CD4-positive, alpha-beta memory T cell (primary cell): Measurements from ENCODE around the gene UNC119. TPM values are rescaled to one million over a fixed set of nuclear protein-coding genes. Genes with fewer than 3 reads are reported as not detected.
A peak's percentile ranks its signal among the peaks of the same experiment; 100 is the strongest.

Experiments used
- CTCF ChIA-PET: fragments of 350-600 bp; sonication (Branson Sonifier 250); formaldehyde crosslinking; loops from one replicate; lab custom pipeline; 2021; ENCODE audit warnings: inconsistent platforms; ENCODE audit not compliant: partially characterized antibody; lab: Charles Lee
- POLR2A ChIA-PET: fragments of 350-600 bp; sonication (Branson Sonifier 250); formaldehyde crosslinking; loops from one replicate; lab custom pipeline; 2021; ENCODE audit not compliant: partially characterized antibody; lab: Charles Lee
- DNase-seq, 5 donors: peaks; one replicate each; pipeline versions ENCODE4 v3.0.0 to v3.0.0-alpha.2; 2020 to 2022; ENCODE audit warnings: mixed read lengths in 1 of 5
- H3K27ac ChIP-seq: one replicate; pipeline ENCODE4 v1.7.0; 2013; ENCODE audit warnings: low read depth, low read length
- H3K27me3 ChIP-seq: 2 replicates; pipeline ENCODE4 v1.7.0; 2013; ENCODE audit warnings: mild to moderate bottlenecking, low read length, moderate library complexity; ENCODE audit not compliant: insufficient read depth
- H3K36me3 ChIP-seq: 2 replicates; pipeline ENCODE4 v1.7.0; 2013; ENCODE audit warnings: mild to moderate bottlenecking, low read length, moderate library complexity; ENCODE audit not compliant: insufficient read depth
- H3K4me1 ChIP-seq: 2 replicates; pipeline ENCODE4 v1.7.0; 2013; ENCODE audit warnings: mild to moderate bottlenecking, low read length, moderate library complexity; ENCODE audit not compliant: insufficient read depth
- H3K4me3 ChIP-seq, 2 donors: one replicate each; pipeline ENCODE4 v1.7.0; 2013; ENCODE audit warnings: low read length in 2 of 2, mild to moderate bottlenecking in 1 of 2
- H3K9me3 ChIP-seq, 2 donors: one replicate each; pipeline ENCODE4 v1.7.0; 2013; ENCODE audit warnings: low read length in 2 of 2, control low read depth in 1 of 2; ENCODE audit not compliant: control insufficient read depth in 1 of 2
- H3K27ac Mint-ChIP-seq, 7 donors: one replicate each; pipeline ENCODE4 v1.8.0; 2020 to 2021; ENCODE audit warnings: mixed read lengths in 7 of 7, mild to moderate bottlenecking in 6 of 7, inconsistent platforms in 3 of 7, moderate library complexity in 3 of 7
- H3K27me3 Mint-ChIP-seq, 2 donors: one replicate each; pipeline ENCODE4 v1.8.0; 2020 to 2021; ENCODE audit warnings: mixed read lengths in 2 of 2
- H3K36me3 Mint-ChIP-seq, 2 donors: one replicate each; pipeline ENCODE4 v1.8.0; 2020 to 2021; ENCODE audit warnings: mixed read lengths in 2 of 2, inconsistent platforms in 1 of 2, mild to moderate bottlenecking in 1 of 2
- H3K4me1 Mint-ChIP-seq, 4 donors: one replicate each; pipeline ENCODE4 v1.8.0; 2020 to 2021; ENCODE audit warnings: mixed read lengths in 4 of 4, mild to moderate bottlenecking in 1 of 4
- H3K4me3 Mint-ChIP-seq, 8 donors: one replicate each; pipeline ENCODE4 v1.8.0; 2020 to 2021; ENCODE audit warnings: mixed read lengths in 8 of 8, mild to moderate bottlenecking in 7 of 8, moderate library complexity in 6 of 8, inconsistent platforms in 3 of 8
- H3K9me3 Mint-ChIP-seq, 8 donors: one replicate each; pipeline ENCODE4 v1.8.0; 2020 to 2021; ENCODE audit warnings: mixed read lengths in 8 of 8, mild to moderate bottlenecking in 5 of 8, inconsistent platforms in 3 of 8, moderate library complexity in 1 of 8
- intact Hi-C: fragments of 100-400 bp; cut with micrococcal nuclease; formaldehyde crosslinking; loops from one replicate; pipeline ENCODE4 v1.15.1; 2023
- polyA plus RNA-seq, 2 donors: library from polyadenylated mRNA; unstranded; fragments of 300-500 nt; fragmentation: Illumina TruSeq; gene quantifications; one replicate each; pipeline ENCODE4 v1.2.3, GENCODE V29; 2021
- total RNA-seq, 2 experiments: library from RNA; stranded (reverse); gene quantifications; one replicate each; pipeline ENCODE4 v1.2.3, GENCODE V29; 2021

UNC119 gene
- total RNA-seq: 10 to 100 TPM; 38.8 to 39.6 TPM
- 10 to 100 TPM; 31.8 to 44.0 TPM for polyA plus RNA-seq

DNA sequence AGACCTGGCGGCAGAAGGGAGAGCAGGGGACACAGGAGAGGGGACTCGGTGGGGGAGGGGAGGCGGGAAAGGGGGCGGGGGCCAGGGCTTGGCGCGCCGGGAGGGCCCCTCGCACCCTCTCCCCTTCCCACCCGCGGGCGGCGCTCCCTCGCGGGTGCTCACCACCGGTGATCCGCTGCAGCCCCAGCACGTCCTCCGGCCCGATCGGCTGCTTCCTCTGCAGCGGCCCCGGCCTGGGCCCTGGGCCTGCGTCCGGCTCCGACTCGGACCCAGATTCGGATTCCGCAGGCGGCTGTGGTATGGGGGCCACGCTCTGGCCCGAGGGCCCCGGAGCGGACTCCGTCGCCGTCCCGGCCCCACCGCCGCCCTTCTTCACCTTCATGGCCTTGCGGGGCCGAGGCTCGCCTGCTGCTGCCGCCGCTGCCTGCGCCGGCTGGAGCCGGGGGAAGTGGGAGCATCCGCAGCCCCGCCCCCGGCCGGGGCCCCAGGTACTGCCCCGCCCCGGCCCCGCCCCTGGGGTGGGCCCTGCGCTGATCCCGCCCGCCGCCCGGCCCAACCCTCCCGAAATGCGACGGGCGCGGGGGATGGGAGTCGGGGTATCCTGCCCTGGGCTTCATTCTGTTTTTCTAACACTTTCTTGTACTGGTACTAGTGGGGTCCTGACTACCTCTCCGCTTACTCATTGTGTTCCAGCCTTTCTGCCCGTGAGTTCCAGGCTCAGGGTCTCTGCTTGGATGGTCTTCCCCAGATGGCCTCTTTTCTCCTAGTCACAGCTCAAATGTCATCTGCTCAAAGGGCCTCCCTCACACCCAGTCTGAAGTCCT lies at the start of gene UNC119:
UNC119 (minus strand) TSS at position 449 of the 824 bp plus-strand sequence; CDS start at position 382, 67 bp downstream.
- Mint-ChIP-seq H3K36me3 (peaks cover 26 to 59% of the 10 kb centered on the region in 2 donors), H3K4me3 (peak within 1 kb of the TSS; percentile 89 to 98 (median 92)), H3K27me3 (no peaks in the 10 kb centered on the region), H3K9me3 (no peaks in the 10 kb centered on the region), H3K27ac (peak within 1 kb of the TSS; percentile 94 to 98 (median 96)), H3K4me1 (peaks cover 41 to 55% (median 48%) of the 10 kb centered on the region in 4 donors)
- Histone ChIP-seq H3K27ac (peak within 1 kb of the TSS; percentile 84), H3K4me1 (peaks cover 48% of the 10 kb centered on the region), H3K36me3 (peaks cover 38% of the 10 kb centered on the region), H3K27me3 (no peaks in the 10 kb centered on the region), H3K9me3 (no peaks in the 10 kb centered on the region), H3K4me3 (peak within 1 kb of the TSS; percentile 29 to 66)
- intact Hi-C loops: loop anchor here (1.0 kb wide), 3 partner anchors 19 to 58 kb away; partner anchors contain the start of genes PIGS and SPAG5
- CTCF ChIA-PET: interaction anchor here (0.7 to 1.6 kb wide), 3 partner anchors 19 to 53 kb away, joined by 3 to 7 read pairs (median 3); partner anchors contain the start of gene PIGS
- peak; percentile 74 to 79 (median 75) for DNase-seq
- POLR2A ChIA-PET: interaction anchor here (0.9 to 5.9 kb wide), 6 partner anchors 15 to 47 kb away, joined by 3 to 48 read pairs (median 7); partner anchors contain the start of genes ALDOC, PIGS and SPAG5

DNA sequence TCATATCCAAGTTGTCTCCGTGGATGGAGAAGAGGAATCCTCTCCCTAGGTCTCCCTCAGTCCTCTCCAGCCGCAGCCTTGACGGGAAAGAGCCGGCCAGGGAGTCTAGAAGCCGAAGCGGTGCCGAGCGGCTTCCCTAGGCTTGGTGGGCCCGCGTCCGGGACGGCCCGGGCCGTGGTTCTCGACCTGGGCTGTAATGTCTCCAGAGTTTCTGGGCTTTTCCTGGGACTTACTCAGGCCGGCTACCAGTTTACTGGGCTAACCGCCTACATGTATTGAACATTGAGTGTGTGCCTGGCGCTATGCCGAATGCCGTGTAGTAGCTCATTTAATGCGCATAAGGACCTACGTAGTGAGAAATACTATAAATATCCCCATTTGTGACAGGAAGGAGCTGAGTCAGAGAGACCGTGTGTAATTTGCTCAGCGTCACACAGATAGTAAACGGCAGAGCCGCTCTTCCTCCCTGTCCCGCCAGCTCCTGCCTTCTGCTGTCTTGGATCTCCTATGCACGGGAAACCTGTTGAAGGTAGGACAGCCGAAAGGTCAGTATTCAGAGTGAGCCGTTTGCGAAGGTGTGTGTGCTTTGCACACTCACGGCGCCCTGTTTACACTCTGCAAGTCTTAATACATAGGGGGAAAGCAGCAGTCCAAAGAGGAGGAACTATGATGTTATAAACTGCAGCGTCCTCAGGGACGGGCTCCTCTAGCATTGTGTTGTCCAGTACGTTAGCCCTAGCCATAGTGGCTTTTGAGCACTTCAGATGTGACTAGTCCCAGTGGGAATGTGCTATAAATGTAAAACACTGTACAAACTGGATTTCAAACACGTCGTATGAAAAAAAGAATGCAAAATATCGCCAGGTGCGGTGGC lies 47.1 kb upstream of the UNC119 start:
- H3K4me3 ChIP-seq: peak overlapping the region; percentile 74 to 95
- H3K9me3 Mint-ChIP-seq: no peaks in the 10 kb centered on the region

DNA sequence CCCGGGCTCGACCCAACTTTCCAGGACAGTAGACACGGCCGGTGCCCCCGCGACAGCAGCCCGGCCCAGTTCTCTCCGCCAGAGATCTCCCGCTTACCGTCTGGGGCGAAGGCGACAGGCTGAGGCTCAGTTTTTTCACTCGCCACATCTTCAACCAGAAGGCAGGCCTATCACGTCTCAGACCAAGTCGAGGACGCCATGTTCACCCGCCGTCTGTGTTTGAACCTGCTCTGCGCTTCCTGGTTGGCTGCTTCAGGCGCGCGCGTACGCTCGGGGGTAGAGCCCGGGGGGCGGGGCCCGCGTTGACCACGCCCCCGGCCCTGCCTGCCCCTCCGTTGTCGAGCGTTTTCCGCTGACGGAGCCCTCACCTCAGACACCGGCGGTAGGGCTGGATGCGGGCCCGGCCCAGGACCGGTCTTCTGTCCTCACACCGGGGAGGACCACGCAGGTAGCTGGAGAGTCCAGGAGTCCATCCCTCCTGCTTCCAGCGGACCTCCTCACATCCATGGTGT lies 46.4 kb upstream of the UNC119 start, which contains the start of gene SPAG5:
SPAG5 (minus strand) TSS at position 227 of the 512 bp plus-strand sequence; CDS start at position 148, 79 bp downstream.
- intact Hi-C loops: loop anchor here (1.0 to 2.0 kb wide), 6 partner anchors 22 to 105 kb away; partner anchors contain the start of genes BLTP2, PIGS and UNC119
- H3K27ac ChIP-seq: peak within 1 kb of the TSS; percentile 100
- DNase-seq: peak; percentile 95 to 96 (median 96)
- H3K4me1 ChIP-seq: peaks cover 7% of the 10 kb centered on the region
- H3K27me3 ChIP-seq: no peaks in the 10 kb centered on the region
- Mint-ChIP-seq H3K36me3 (peaks cover 0 to 6% of the 10 kb centered on the region in 2 donors), H3K4me1 (peaks cover 13 to 27% (median 22%) of the 10 kb centered on the region in 4 donors), H3K27me3 (no peaks in the 10 kb centered on the region), H3K9me3 (no peaks in the 10 kb centered on the region), H3K4me3 (peak within 1 kb of the TSS; percentile 88 to 99 (median 96)), H3K27ac (peak within 1 kb of the TSS; percentile 94 to 99 (median 99))
- H3K9me3 ChIP-seq: no peaks in the 10 kb centered on the region
- peak within 1 kb of the TSS; percentile 74 to 95 for H3K4me3 ChIP-seq
- CTCF ChIA-PET: interaction anchor here (1.1 to 3.2 kb wide), 3 partner anchors 15 to 50 kb away, joined by 5 to 12 read pairs (median 8); partner anchors contain the start of gene RSKR
- POLR2A ChIA-PET: interaction anchor here (1.0 to 6.0 kb wide), 19 partner anchors 8 to 695 kb away, joined by 3 to 169 read pairs (median 7); partner anchors contain the start of genes ALDOC, BLTP2, NUFIP2 and PHF12
- no peaks in the 10 kb centered on the region for H3K36me3 ChIP-seq

More for the DNA sequence above, 47.1 kb upstream of the UNC119 start:
- no peaks in the 10 kb centered on the region for H3K9me3 ChIP-seq
- CTCF ChIA-PET: interaction anchor here (1.1 to 3.2 kb wide), 3 partner anchors 14 to 51 kb away, joined by 5 to 12 read pairs (median 8); partner anchors contain the start of gene RSKR
- Mint-ChIP-seq H3K4me1 (peaks cover 13 to 27% (median 22%) of the 10 kb centered on the region in 4 donors), H3K36me3 (peaks cover 0 to 6% of the 10 kb centered on the region in 2 donors), H3K4me3 (peak overlapping the region; percentile 88 to 99 (median 96)), H3K27me3 (no peaks in the 10 kb centered on the region), H3K27ac (peak overlapping the region; percentile 94 to 99 (median 99))
- POLR2A ChIA-PET: interaction anchor here (0.7 to 6.0 kb wide), 21 partner anchors 9 to 695 kb away, joined by 3 to 169 read pairs (median 5); partner anchors contain the start of genes ALDOC, BLTP2, NUFIP2 and PHF12
- peak in 4 of 5 donors; percentile 66 to 87 (median 74) for DNase-seq
- peaks cover 7% of the 10 kb centered on the region for H3K4me1 ChIP-seq
- H3K27ac ChIP-seq: peak overlapping the region; percentile 100
- no peaks in the 10 kb centered on the region for H3K27me3 ChIP-seq
- intact Hi-C loops: loop anchor here (1.0 to 2.0 kb wide), 6 partner anchors 22 to 105 kb away; partner anchors contain the start of genes BLTP2, PIGS and UNC119
- H3K36me3 ChIP-seq: no peaks in the 10 kb centered on the region

DNA sequence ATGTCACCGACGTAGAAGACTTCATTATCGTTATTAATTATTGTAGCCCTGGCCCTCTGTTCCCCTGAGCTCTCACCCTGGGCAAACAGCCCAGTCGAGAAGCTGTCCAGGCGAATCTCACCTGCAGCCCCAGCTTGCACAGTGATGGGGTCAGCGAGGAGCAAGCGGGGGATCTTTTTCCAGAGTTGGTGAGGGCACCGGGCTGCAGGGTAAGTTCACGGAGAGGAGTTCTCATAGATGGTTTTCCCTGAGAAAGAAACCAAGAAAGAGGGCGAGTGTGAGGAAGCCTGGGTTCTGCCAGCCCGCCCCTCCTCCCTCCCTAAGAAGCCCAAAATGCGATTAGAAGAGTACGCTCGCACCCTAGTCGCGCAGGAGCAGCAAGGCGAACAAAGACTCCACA lies 46.0 kb upstream of the UNC119 start:
- Mint-ChIP-seq H3K27ac (peak overlapping the region; percentile 94 to 99 (median 99)), H3K36me3 (peaks cover 0 to 6% of the 10 kb centered on the region in 2 donors), H3K27me3 (no peaks in the 10 kb centered on the region), H3K4me3 (peak overlapping the region; percentile 88 to 99 (median 96)), H3K4me1 (peaks cover 13 to 27% (median 22%) of the 10 kb centered on the region in 4 donors), H3K9me3 (no peaks in the 10 kb centered on the region)
- Histone ChIP-seq H3K9me3 (no peaks in the 10 kb centered on the region), H3K27me3 (no peaks in the 10 kb centered on the region), H3K36me3 (no peaks in the 10 kb centered on the region), H3K4me1 (peaks cover 7% of the 10 kb centered on the region), H3K4me3 (peak overlapping the region; percentile 74 to 95), H3K27ac (peak overlapping the region; percentile 100)
- CTCF ChIA-PET: no interaction called here
- no peak for DNase-seq
- POLR2A ChIA-PET: interaction anchor here (1.3 to 6.0 kb wide), 8 partner anchors 12 to 121 kb away, joined by 4 to 169 read pairs (median 11); partner anchors contain the start of genes ALDOC, PIGS, RPL23A and RSKR
- intact Hi-C loops: loop anchor here (2.0 kb wide), 1 partner anchor 46 kb away; the partner anchor contains the start of gene BLTP2

DNA sequence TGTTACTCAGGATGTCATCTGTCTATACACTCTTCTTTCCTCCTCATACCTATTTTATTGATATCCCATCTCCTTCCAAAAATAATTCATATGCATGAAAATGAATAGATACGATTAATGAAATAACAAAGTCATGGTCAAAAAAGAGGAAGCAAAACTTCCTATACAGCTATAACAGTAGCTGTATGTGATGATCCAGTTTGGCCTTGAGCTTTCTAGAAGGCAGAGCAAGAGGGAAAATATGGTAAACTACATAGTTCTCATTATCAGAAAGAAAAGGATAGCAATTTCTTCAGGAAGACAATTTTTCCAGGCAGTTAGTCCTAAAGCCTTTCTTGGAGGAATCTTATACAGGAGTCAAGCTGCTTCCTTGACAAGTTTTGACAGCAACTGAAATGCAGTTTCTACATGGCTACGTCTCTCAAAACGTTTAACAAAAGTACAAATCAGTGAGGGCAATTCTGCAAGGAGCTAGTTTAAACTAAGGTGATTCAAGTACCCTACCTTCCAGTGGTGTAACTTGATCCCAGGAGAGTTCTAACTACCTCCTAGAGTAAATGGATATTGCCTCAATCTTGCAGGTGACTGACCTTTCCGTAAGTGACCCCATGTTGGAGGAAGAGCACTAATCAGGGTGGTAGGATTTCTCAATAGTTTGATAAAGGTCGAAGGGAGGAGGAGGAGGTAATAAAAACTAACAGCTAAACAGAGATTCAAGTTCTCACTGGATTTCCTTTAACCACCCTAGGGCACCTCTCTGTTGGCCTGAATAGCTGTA lies 45.4 kb upstream of the UNC119 start:
- no peaks in the 10 kb centered on the region for H3K27me3 ChIP-seq
- Mint-ChIP-seq H3K27me3 (no peaks in the 10 kb centered on the region), H3K9me3 (no peaks in the 10 kb centered on the region), H3K4me1 (peaks cover 13 to 27% (median 22%) of the 10 kb centered on the region in 4 donors), H3K4me3 (peak overlapping the region; percentile 88 to 99 (median 96)), H3K27ac (peak overlapping the region; percentile 94 to 99 (median 99)), H3K36me3 (peaks cover 0 to 6% of the 10 kb centered on the region in 2 donors)
- peak overlapping the region; percentile 100 for H3K27ac ChIP-seq
- intact Hi-C loops: loop anchor here (2.0 kb wide), 1 partner anchor 47 kb away; the partner anchor contains the start of gene BLTP2
- peaks cover 7% of the 10 kb centered on the region for H3K4me1 ChIP-seq
- ChIA-PET POLR2A (interaction anchor here (1.3 to 6.0 kb wide), 5 partner anchors 16 to 122 kb away, joined by 4 to 169 read pairs (median 11); partner anchors contain the start of genes ALDOC, PIGS, RPL23A and RSKR), CTCF (interaction anchor here (1.1 kb wide), 1 partner anchor 27 kb away, joined by 3 read pairs; no protein-coding TSS in a partner anchor)
- H3K36me3 ChIP-seq: no peaks in the 10 kb centered on the region
- H3K4me3 ChIP-seq: peak overlapping the region in 1 of 2 donors; percentile 74
- H3K9me3 ChIP-seq: no peaks in the 10 kb centered on the region
- no peak for DNase-seq
